Endothelial cell of umbilical vein (primary cell): ENCODE measurements around the gene KLHL30. TPM values are rescaled to one million over a fixed set of nuclear protein-coding genes. Genes with fewer than 3 reads are reported as not detected.

ENCODE experiments used
- BruUV-seq: library from RNA; stranded (reverse); fragments of 400-500 nt; replicated peaks from 2 replicates; lab custom pipeline; 2021; lab: Mats Ljungman, UMichigan
- CTCF ChIA-PET: fragments of 300-600, 350-600 bp; sonication (Branson Sonifier 250); formaldehyde crosslinking; loops from one replicate; lab custom pipeline; 2021; ENCODE audit warnings: antibody characterized with exemption, inconsistent platforms; lab: Charles Lee
- POLR2A ChIA-PET: fragments of 300-600, 350-600 bp; sonication (Branson Sonifier 250); formaldehyde crosslinking; loops from one replicate; lab custom pipeline; 2021; ENCODE audit warnings: antibody characterized with exemption, inconsistent platforms; lab: Charles Lee
- DNase-seq: peaks from one replicate; pipeline ENCODE4 v3.0.0-alpha.2; 2011; ENCODE audit warnings: low read depth, low spot score
- FAIRE-seq: peaks from 2 replicates; lab custom pipeline; 2011; peaks lifted over from hg19 to GRCh38; lab: Jason Lieb, UNC
- H2AFZ ChIP-seq: 2 replicates; pipeline ENCODE4 v1.6.0; 2012; ENCODE audit warnings: low read depth, low read length, control low read depth, inconsistent platforms
- H3K27ac ChIP-seq: 2 replicates; pipeline ENCODE4 v1.5.1; 2011; ENCODE audit warnings: low read depth, mild to moderate bottlenecking, control low read depth, low read length, moderate library complexity; ENCODE audit not compliant: insufficient read depth
- H3K27me3 ChIP-seq, 2 experiments: 2 replicates each; pipeline versions ENCODE4 v1.6.0 to v1.6.1; 2011; ENCODE audit warnings: low read length in 2 of 2, mixed read lengths in 1 of 2; ENCODE audit not compliant: control insufficient read depth in 2 of 2, insufficient read depth in 2 of 2
- H3K36me3 ChIP-seq, 2 experiments: 2 replicates in 1 of 2; 3 replicates in 1 of 2; pipeline ENCODE4 v1.5.1; 2011; ENCODE audit warnings: low read length in 2 of 2, mild to moderate bottlenecking in 1 of 2, moderate library complexity in 1 of 2; ENCODE audit not compliant: control insufficient read depth in 2 of 2, insufficient read depth in 2 of 2; ENCODE audit errors: extremely low read depth in 1 of 2
- H3K4me1 ChIP-seq: 3 replicates; pipeline ENCODE4 v1.5.1; 2011; ENCODE audit warnings: mild to moderate bottlenecking, low read length; ENCODE audit not compliant: control insufficient read depth, insufficient read depth; ENCODE audit errors: extremely low read depth
- H3K4me2 ChIP-seq: 2 replicates; pipeline ENCODE4 v1.6.1; 2011; ENCODE audit warnings: low read length, control low read depth, mixed read lengths; ENCODE audit not compliant: insufficient read depth
- H3K4me3 ChIP-seq, 3 experiments: fragments of 200-600 bp in 1 of 3; sonication (generic), shearing (Covaris generic) in 1 of 3; replicated peaks in 1 of 3; 2 replicates each; pipeline ENCODE4 v1.5.1; 2011 to 2016; ENCODE audit warnings: control low read depth in 3 of 3, low read length in 3 of 3, mild to moderate bottlenecking in 2 of 3, inconsistent platforms in 1 of 3, low read depth in 1 of 3, moderate library complexity in 1 of 3; ENCODE audit not compliant: insufficient read depth in 1 of 3
- H3K79me2 ChIP-seq: 2 replicates; pipeline ENCODE4 v1.6.0; 2012; ENCODE audit warnings: low read length, inconsistent platforms; ENCODE audit not compliant: control insufficient read depth, insufficient read depth
- H3K9ac ChIP-seq: replicated peaks from 2 replicates; pipeline ENCODE3; 2011; ENCODE audit warnings: low read length, control low read depth; ENCODE audit not compliant: insufficient read depth; ENCODE audit errors: extremely low read depth
- H3K9me1 ChIP-seq: replicated peaks from 3 replicates; pipeline ENCODE4 v1.6.0; 2011; ENCODE audit warnings: mild to moderate bottlenecking, low read length; ENCODE audit not compliant: control insufficient read depth, insufficient read depth; ENCODE audit errors: extremely low read depth
- H3K9me3 ChIP-seq: replicated peaks from 2 replicates; pipeline ENCODE4 v1.5.1; 2012; ENCODE audit warnings: low read length, inconsistent platforms; ENCODE audit not compliant: control insufficient read depth, insufficient read depth
- H4K20me1 ChIP-seq: replicated peaks from 2 replicates; pipeline ENCODE3; 2011; ENCODE audit warnings: mild to moderate bottlenecking, low read length; ENCODE audit not compliant: control insufficient read depth, insufficient read depth; ENCODE audit errors: extremely low read depth
- CTCF ChIP-seq, 2 donors: IDR thresholded peaks; 1 replicate in 1 of 2; 2 replicates in 1 of 2; pipeline ENCODE4 v1.5.1; 2011; ENCODE audit warnings: low read length in 2 of 2, mild to moderate bottlenecking in 2 of 2, moderate library complexity in 2 of 2, control low read depth in 1 of 2, inconsistent platforms in 1 of 2, low read depth in 1 of 2; ENCODE audit not compliant: insufficient read depth in 1 of 2; ENCODE audit errors: extremely low read depth in 1 of 2
- EZH2 ChIP-seq: IDR thresholded peaks from 2 replicates; pipeline ENCODE4 v1.6.1; 2012; ENCODE audit warnings: borderline replicate concordance, low read depth, mild to moderate bottlenecking, moderate library complexity, low read length, inconsistent platforms; ENCODE audit not compliant: severe bottlenecking
- GATA2 ChIP-seq: IDR thresholded peaks from 2 replicates; pipeline ENCODE4 v1.7.0; 2011; ENCODE audit warnings: low read depth, mild to moderate bottlenecking, moderate library complexity, mixed read lengths, low read length; ENCODE audit not compliant: insufficient read length, insufficient read depth
- JUN ChIP-seq: IDR thresholded peaks from 2 replicates; pipeline ENCODE4 v1.6.1; 2011; ENCODE audit warnings: borderline replicate concordance, low read depth; ENCODE audit not compliant: insufficient read length, insufficient read depth
- MAX ChIP-seq: IDR thresholded peaks from 2 replicates; pipeline ENCODE4 v1.6.1; 2011; ENCODE audit not compliant: insufficient read depth, insufficient read length
- MYC ChIP-seq: IDR thresholded peaks from one replicate; pipeline ENCODE4 v1.6.1; 2011; ENCODE audit warnings: mild to moderate bottlenecking, low read depth, low read length
- POLR2A ChIP-seq: IDR thresholded peaks from 2 replicates; pipeline ENCODE4 v1.6.1; 2012; ENCODE audit warnings: low read depth, mild to moderate bottlenecking, control low read depth, low read length
- dilution Hi-C: fragments of 300-500 bp; cut with MboI; formaldehyde crosslinking; loops from one replicate; pipeline ENCODE4 v1.15.0; 2019; ENCODE audit warnings: low sequenced_read_pairs; ENCODE audit not compliant: extremely low pct_ligation_motif_present
- intact Hi-C: fragments of 100-400 bp; cut with micrococcal nuclease; formaldehyde crosslinking; loops from one replicate; pipeline ENCODE4 v1.10.0; 2022
- polyA plus RNA-seq, 4 experiments: library from polyadenylated mRNA; depleted of rRNA in 3 of 4; stranded (reverse) in 3 of 4; unstranded in 1 of 4; fragments of >200 nt; gene quantifications; 2 replicates each; pipeline versions ENCODE4 v1.2.1 to v1.2.3, GENCODE V29; 2011 to 2012; ENCODE audit warnings: missing spikeins in 1 of 4
- total RNA-seq: library from RNA; stranded (reverse); gene quantifications from 2 replicates; pipeline ENCODE4 v1.2.3, GENCODE V29; 2021

KLHL30 gene
- total and polyA plus RNA-seq, 2 donors (not counting 3 experiments of a cell fraction or from before 2014, with no cell fraction given) = not detected

GRCh38 chr2:238107525-238108422, 30.7 kb upstream of the KLHL30 start:
- Histone ChIP-seq H3K4me2 (no peak overlapping the region), H3K9me1 (no peaks in the 10 kb centered on the region), H4K20me1 (no peaks in the 10 kb centered on the region), H3K4me3 (no peak overlapping the region), H3K79me2 (no peaks in the 10 kb centered on the region), H3K36me3 (no peaks in the 10 kb centered on the region), H3K4me1 (no peaks in the 10 kb centered on the region), H2AFZ (no peak overlapping the region), H3K9me3 (peaks cover 1% of the 10 kb centered on the region), H3K27me3 (no peaks in the 10 kb centered on the region), H3K27ac (no peak overlapping the region), H3K9ac (no peak overlapping the region)
- no peak for FAIRE-seq
- TF ChIP-seq MYC (no peak), GATA2 (no peak), EZH2 (no peak), JUN (no peak), CTCF (IDR thresholded peaks at IDR 0.05; ENCODE audit: extremely low read depth in 1 of 2, insufficient read depth in 1 of 2, low read depth in 1 of 2, low read length in 2 of 2) (no peak), POLR2A (no peak), MAX (no peak)
- intact Hi-C loops (loop anchor here (1.0 to 10.0 kb wide), 3 partner anchors 35 to 249 kb away; no protein-coding TSS in a partner anchor), dilution Hi-C loops (no loop called here)
- BruUV-seq = no TSS peak
- CTCF ChIA-PET = interaction anchor here (1.2 to 1.7 kb wide), 2 partner anchors 13 to 156 kb away, joined by 3 to 7 read pairs; no protein-coding TSS in a partner anchor
- no peak for DNase-seq
- POLR2A ChIA-PET = no interaction called here
